Heart left ventricle (tissue), 13 donors: ENCODE results near the gene PTPN3.

Experiments
- POLR2A ChIP-seq, 2 donors: fragments of 450-650 bp; IDR thresholded peaks; one replicate each; pipeline ENCODE4 v1.6.1; 2017; ENCODE audit warnings: antibody characterized with exemption in 2 of 2, mild to moderate bottlenecking in 2 of 2, moderate library complexity in 2 of 2
- TF ChIP-seq, protein P1 (sequence below), 12 donors: fragments of 200-600 bp; sonication (generic) in 4 of 12; IDR thresholded peaks; one replicate each; pipeline versions ENCODE4 v1.5.0 to v1.8.0; 2018 to 2022; ENCODE audit warnings: antibody characterized with exemption in 12 of 12, mild to moderate bottlenecking in 5 of 12
- donor health status: ischemic (EF 13 %, LVEDD 7.1; RV severe dilation, severe dysfunction).
- donor health status: DM: no; HTN: yes; CAD: no.
- donor health status: DM: no; HTN: no; CAD: no.
- donor health status: ischemic (EF 25% LVEDD 6.9; RV normal size, moderate dysfunction).
- donor health status: ischemic (EF 25% LVEDD 5.7; RV mildly dilated, moderate dysfunction).
- donor health status: ischemic (EF 35%, LVEDD 5.7; RV mildly dilated, moderate dysfunction).
- donor health status: nonischemic (EF 11% LVEDD 7.7; RV severe dilation, severe dysfunction).
- donor health status: DM: yes; HTN: yes; CAD: no.
- donor health status: PGD.
- donor health status: ischemic (EF 29% LVEDD 5.4; RV normal size, mild dysfunction).
- donor health status: nonischemic (EF 23%, LVEDD 6.1; RV moderate dilation, normal function).

DNA sequence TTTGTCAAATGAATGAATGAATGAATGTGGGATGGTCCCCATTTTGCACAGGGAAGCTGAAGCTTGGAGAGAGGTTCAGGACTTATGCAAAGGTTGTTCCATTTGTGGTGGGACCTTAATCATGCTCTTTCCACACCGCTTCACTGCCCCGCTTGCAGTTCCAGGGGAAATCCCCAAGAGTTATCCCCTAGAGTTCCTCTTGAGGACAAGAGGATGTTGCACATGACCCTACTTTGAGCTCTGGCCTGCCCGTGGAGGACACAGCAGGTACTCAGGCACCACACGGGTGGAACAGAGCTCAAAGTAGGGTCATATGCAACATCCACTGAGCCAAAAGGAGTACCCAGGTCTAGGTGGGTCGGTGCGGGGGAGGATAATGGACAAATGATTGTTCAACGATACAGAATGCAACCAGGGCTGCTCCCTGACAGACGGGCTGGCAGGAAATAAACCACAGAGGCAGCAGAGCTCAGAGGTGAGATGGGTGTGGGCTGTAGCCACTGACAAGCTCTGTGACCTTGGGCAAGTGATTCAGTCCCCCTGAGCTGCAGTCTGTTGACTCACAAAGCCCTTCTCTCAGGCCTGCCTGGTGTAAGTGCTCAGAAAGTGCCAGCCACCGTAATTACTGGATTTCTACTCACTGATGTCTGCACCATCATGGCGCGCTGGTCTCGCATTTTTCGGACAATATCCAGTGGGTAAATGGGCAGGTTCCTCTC is 116.9 kb downstream of the PTPN3 start:
- TF ChIP-seq, protein P1, sequence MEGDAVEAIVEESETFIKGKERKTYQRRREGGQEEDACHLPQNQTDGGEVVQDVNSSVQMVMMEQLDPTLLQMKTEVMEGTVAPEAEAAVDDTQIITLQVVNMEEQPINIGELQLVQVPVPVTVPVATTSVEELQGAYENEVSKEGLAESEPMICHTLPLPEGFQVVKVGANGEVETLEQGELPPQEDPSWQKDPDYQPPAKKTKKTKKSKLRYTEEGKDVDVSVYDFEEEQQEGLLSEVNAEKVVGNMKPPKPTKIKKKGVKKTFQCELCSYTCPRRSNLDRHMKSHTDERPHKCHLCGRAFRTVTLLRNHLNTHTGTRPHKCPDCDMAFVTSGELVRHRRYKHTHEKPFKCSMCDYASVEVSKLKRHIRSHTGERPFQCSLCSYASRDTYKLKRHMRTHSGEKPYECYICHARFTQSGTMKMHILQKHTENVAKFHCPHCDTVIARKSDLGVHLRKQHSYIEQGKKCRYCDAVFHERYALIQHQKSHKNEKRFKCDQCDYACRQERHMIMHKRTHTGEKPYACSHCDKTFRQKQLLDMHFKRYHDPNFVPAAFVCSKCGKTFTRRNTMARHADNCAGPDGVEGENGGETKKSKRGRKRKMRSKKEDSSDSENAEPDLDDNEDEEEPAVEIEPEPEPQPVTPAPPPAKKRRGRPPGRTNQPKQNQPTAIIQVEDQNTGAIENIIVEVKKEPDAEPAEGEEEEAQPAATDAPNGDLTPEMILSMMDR (IDR thresholded peaks at IDR 0.05) = no peak
- no peak for TF ChIP-seq POLR2A (IDR thresholded peaks at IDR 0.05)
